NCI-H2107 treated with DMSO at 0.1 percent for 48 hours (cell line): ENCODE results near the gene DKK3.
A peak's percentile ranks its signal among the peaks of the same experiment; 100 is the strongest.

Experiments
- DNase-seq: peaks from one replicate; lab custom pipeline; 2025; ENCODE audit not compliant: unreplicated experiment; lab: John Stamatoyannopoulos, UW

Gene DKK3

GRCh38 chr11:11983427-11983826 lies 25.0 kb downstream of the DKK3 start:
- no peak for DNase-seq

- DNase-seq: no peak
Measured at GRCh38 chr11:11982975-11983374, 25.5 kb downstream of the DKK3 start.

- no peak for DNase-seq
Measured at GRCh38 chr11:11982461-11982860, 26.0 kb downstream of the DKK3 start.

- DNase-seq: no peak
Measured at GRCh38 chr11:11981840-11982239, 26.6 kb downstream of the DKK3 start.

- no peak for DNase-seq
Measured at GRCh38 chr11:11981364-11981763, 27.1 kb downstream of the DKK3 start.

- no peak for DNase-seq
Measured at GRCh38 chr11:11980841-11981308, 27.6 kb downstream of the DKK3 start.

GRCh38 chr11:11980200-11980599 lies 28.2 kb downstream of the DKK3 start:
- no peak for DNase-seq

GRCh38 chr11:11979488-11980117 lies 28.8 kb downstream of the DKK3 start:
- DNase-seq: no peak

GRCh38 chr11:11978792-11979487 lies 29.5 kb downstream of the DKK3 start:
- peak; percentile 81 for DNase-seq

- DNase-seq: no peak
Measured at GRCh38 chr11:11978098-11978637, 30.3 kb downstream of the DKK3 start.

- DNase-seq: no peak
Measured at GRCh38 chr11:11977206-11977938, 31.1 kb downstream of the DKK3 start.

GRCh38 chr11:11976481-11977127 lies 31.8 kb downstream of the DKK3 start:
- DNase-seq: no peak

GRCh38 chr11:11975201-11976092 lies 33.0 kb downstream of the DKK3 start:
- no peak for DNase-seq

- DNase-seq: no peak
Measured at GRCh38 chr11:11973866-11974265, 34.6 kb downstream of the DKK3 start.

- DNase-seq: no peak
Measured at GRCh38 chr11:11973361-11973800, 35.0 kb downstream of the DKK3 start.

- no peak for DNase-seq
Measured at GRCh38 chr11:11972730-11973341, 35.6 kb downstream of the DKK3 start.

GRCh38 chr11:11971906-11972547 lies 36.4 kb downstream of the DKK3 start:
- peak; percentile 13 for DNase-seq

- DNase-seq: no peak
Measured at GRCh38 chr11:11970556-11970955, 37.9 kb downstream of the DKK3 start.
